ENCODE data around the gene CLIC5.

GRCh38 chr6:45902984-45903383 lies 112.7 kb downstream of the CLIC5 start:
- TF ChIP-seq POLR2AphosphoS5 (IDR thresholded peaks at IDR 0.05; ENCODE audit: low read depth, low read length) = no peak
- TF ChIP-seq CTCF (IDR thresholded peaks at IDR 0.05) = no peak

Measured in Panc1 (cell line).